ENCODE results near the gene CXCR6.
A peak's percentile ranks its signal among the peaks of the same experiment; 100 is the strongest.

Gene CXCR6

GRCh38 chr3:45948881-45949280 is 5.6 kb downstream of the CXCR6 start:
- DNase-seq (ENCODE audit: low read depth), result no peak

- no peak for DNase-seq (ENCODE audit: low read depth)
Observed at GRCh38 chr3:45949432-45949831, 6.2 kb downstream of the CXCR6 start.

DNA sequence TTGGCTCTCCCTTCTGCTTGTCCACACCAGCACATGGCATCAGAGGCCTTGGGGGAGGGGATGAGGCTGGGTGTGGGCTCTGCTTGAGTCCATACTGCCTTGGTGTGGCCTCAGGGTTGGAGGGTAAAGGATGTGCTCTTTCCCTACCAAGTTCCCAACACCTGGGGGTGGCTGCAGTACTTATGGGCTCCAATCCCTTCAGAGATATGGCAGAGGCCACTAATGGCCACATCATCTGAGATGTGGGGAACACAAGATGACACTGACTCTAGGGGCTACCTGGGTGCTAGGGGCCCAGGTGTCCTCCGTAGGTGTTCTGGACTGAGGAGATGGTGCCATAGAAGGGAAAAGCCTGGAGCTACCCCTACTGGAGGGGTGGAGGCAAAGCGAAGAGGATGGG is 6.9 kb downstream of the CXCR6 start:
- no peak for DNase-seq (ENCODE audit: low read depth)

- DNase-seq (ENCODE audit: low read depth), result peak; percentile 41
Observed at GRCh38 chr3:45950686-45951600, 7.7 kb downstream of the CXCR6 start.

DNA sequence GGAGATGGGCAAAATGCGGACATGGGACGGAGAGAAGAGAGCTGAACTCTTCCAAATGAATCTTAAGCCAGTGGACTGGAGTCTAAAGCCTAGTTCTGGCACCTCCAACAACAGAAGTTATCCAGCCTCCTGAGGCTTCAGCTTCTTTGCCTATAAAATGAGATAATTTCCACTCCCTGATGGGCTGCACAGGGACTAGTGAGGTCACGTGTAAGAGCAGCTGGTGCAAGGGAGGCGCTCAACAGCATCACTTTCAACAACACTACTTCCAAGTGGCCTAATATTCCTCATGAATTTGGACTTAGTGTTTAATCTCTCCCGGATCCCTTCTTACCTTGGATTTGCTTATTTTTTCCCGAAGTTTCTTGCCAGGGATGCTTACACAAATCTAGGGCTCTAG is 8.7 kb downstream of the CXCR6 start:
- no peak for DNase-seq (ENCODE audit: low read depth)

GRCh38 chr3:45952456-45952855 is 9.2 kb downstream of the CXCR6 start:
- no peak for DNase-seq (ENCODE audit: low read depth)

- no peak for DNase-seq (ENCODE audit: low read depth)
Observed at GRCh38 chr3:45953536-45953935, 10.3 kb downstream of the CXCR6 start.

DNA sequence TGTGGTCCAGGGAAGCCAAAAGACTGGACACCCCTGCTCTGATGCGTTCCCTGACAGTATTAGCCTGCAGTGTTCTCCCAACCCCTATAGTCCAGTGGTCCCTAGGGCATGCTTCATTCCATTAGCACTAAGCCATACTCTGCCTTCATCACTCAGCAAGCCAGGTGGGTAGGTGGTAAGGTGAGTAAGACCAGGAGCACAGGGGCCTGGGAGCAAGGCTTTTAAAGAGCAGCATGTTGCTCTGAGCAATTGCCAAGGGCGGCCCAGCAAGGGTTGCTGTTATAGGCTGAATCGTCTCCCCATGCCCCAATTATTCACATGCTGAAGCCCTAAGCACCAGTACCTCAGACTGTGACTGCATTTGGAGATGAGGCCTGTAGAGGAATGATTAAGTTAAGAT is 11.0 kb downstream of the CXCR6 start:
- no peak for DNase-seq (ENCODE audit: low read depth)

DNA sequence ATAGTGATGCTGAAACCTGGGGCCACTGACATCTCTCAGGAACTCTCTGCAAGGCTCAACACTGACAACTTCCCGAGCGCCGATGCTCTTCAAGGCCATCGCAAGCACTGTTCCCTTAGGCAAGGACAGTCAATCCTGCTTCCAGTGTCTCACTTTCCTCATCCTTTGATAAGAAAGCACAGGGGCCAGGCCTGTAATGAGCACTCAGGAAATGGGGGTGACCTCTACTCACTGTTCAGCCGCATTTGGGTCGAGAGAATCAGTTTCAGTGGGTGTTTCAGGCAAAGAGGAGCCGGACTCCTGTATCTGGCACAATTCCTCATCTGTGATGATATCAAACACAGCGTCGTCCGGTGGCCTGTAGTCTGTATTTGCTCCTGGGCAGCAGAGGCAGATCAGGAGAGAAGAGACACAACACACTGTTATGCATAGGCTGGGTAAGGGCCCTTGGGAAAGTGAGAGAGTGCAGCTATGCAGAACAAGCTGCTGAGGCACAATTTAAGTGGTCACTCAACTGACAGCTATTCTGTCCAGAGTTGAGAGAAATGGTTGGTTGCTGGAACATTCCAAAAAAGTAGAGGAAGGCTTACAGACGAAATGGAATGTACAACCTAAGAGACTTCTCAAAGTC is 11.9 kb downstream of the CXCR6 start:
- DNase-seq (ENCODE audit: low read depth), result no peak

- DNase-seq (ENCODE audit: low read depth), result no peak
Observed at GRCh38 chr3:45955706-45956105, 12.4 kb downstream of the CXCR6 start.

- DNase-seq (ENCODE audit: low read depth), result no peak
Observed at GRCh38 chr3:45957586-45957985, 14.3 kb downstream of the CXCR6 start.

- no peak for DNase-seq (ENCODE audit: low read depth)
Observed at GRCh38 chr3:45958321-45958791, 15.1 kb downstream of the CXCR6 start.

DNA sequence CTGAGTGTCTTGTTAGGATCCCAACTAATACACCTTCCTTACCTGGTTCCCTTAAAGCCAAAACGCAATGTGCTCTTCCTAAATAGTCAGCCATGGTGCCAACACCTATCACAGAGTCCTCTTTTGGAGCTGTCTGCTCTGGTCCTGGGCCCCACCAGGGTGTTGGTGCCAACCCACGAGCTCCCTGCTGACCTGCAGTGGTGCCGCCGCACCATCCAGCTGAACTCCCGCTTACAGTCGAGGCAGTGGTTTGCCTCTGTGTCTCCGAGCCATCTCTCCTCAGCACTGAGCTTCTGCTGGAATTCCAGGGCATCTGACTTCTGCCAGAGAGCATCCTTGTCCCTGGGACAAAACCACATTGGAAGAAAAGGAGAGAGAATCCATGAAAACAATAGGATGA is 15.9 kb downstream of the CXCR6 start:
- DNase-seq (ENCODE audit: low read depth), result no peak

- DNase-seq (ENCODE audit: low read depth), result no peak
Observed at GRCh38 chr3:45960289-45960688, 17.0 kb downstream of the CXCR6 start.

DNA sequence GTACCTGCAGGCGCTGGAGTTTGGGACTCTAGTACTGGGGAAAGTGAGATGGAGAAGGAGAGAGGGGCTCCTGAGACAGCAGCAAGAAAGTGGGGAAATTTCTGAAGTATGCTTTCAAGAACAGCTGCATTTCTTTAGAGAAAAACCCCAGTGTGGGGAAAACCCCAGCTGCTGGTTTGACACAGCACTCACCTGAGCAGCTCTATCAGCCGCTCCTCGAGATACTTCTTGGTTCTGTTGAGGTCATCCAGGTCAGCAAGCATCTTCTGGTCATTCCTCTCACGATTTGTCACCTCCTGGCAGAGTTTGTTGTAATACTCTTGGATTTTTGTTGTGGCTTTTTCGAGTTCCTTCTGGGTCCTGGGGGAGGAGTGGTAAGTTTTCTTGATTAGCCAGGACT is 18.8 kb downstream of the CXCR6 start:
- no peak for DNase-seq (ENCODE audit: low read depth)

GRCh38 chr3:45964139-45964538 is 20.9 kb downstream of the CXCR6 start:
- DNase-seq (ENCODE audit: low read depth), result peak; percentile 35

DNA sequence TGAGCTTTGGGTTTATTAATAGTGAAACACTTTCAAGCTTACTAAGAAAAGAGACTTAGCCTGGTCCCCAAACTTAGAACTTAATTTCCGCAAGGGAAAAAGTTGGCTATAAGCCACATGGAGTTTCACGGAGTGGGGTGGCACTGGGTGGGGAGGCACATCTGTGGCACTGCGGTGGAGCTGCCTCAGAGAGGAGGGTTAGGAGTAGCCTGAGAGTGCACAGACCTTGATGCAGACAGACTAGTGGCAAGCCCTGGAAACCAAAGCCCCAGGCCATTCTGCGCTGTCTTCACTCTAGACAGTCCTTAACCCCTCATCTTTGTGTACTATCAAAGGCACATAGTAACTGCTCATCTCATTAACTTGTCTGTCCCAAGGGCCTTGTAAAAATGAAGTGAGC is 22.0 kb downstream of the CXCR6 start:
- DNase-seq (ENCODE audit: low read depth), result no peak

- DNase-seq (ENCODE audit: low read depth), result peak; percentile 34
Observed at GRCh38 chr3:45965653-45966052, 22.4 kb downstream of the CXCR6 start.

GRCh38 chr3:45966371-45966791 is 23.1 kb downstream of the CXCR6 start:
- no peak for DNase-seq (ENCODE audit: low read depth)

GRCh38 chr3:45966950-45967640 is 23.8 kb downstream of the CXCR6 start:
- DNase-seq (ENCODE audit: low read depth), result no peak

- no peak for DNase-seq (ENCODE audit: low read depth)
Observed at GRCh38 chr3:45967724-45968123, 24.5 kb downstream of the CXCR6 start.

- DNase-seq (ENCODE audit: low read depth), result no peak
Observed at GRCh38 chr3:45968149-45968548, 24.9 kb downstream of the CXCR6 start.

DNA sequence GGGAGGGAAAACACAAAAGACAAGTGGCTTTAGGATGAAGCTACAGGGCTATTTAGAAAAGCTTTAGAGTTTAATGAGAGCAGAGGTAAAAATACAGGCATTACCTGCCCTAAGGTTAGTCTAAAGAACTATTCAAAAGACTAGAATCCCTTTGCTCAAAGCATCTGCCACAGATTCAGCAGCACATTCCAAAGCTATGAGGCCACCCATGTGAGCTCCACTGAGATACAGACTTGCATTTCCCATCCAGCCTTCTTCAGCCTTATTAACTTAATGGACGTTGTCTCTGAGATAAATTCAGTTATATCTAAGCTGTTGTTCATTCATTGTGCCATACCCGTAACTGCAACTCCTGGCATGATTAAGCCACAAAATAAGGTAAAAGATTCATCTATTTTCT is 25.4 kb downstream of the CXCR6 start:
- DNase-seq (ENCODE audit: low read depth), result no peak

Measured in activated gamma-delta T cell treated with anti-CD3 and anti-CD28 coated beads, Interleukin-2, amount 50 U/mL, for 16 hours (primary cell).